Gastrocnemius medialis (tissue), 4 donors: Measurements from ENCODE around the gene PTPRN2. TPM values are rescaled to one million over a fixed set of nuclear protein-coding genes. Genes with fewer than 3 reads are reported as not detected.

ENCODE experiments used
- ATAC-seq, 2 donors: fragments of 150-250 bp; one replicate each; pipeline ENCODE4 v1.9.1; 2016
- DNase-seq, 2 donors: peaks; one replicate each; pipeline ENCODE4 v3.0.0-alpha.2; 2019
- H3K27ac ChIP-seq, 4 donors: fragments of 200-600 bp; sonication (generic); 1 replicate in 1 of 4; 2 replicates in 3 of 4; pipeline ENCODE4 v1.5.1; 2016 to 2018; ENCODE audit warnings: mild to moderate bottlenecking in 2 of 4, moderate library complexity in 1 of 4
- H3K27me3 ChIP-seq, 3 donors: fragments of 200-600 bp; sonication (generic) in 2 of 3; 1 replicate in 1 of 3; 2 replicates in 2 of 3; pipeline versions ENCODE4 v1.5.1 to v1.6.0; 2016 to 2019; ENCODE audit warnings: mild to moderate bottlenecking in 1 of 3, moderate library complexity in 1 of 3
- H3K36me3 ChIP-seq, 2 donors: fragments of 200-600 bp; sonication (generic) in 1 of 2; one replicate each; pipeline ENCODE4 v1.5.1; 2017 to 2018
- H3K4me1 ChIP-seq, 2 donors: fragments of 200-600 bp; sonication (generic) in 1 of 2; one replicate each; pipeline ENCODE4 v1.5.1; 2016 to 2017; ENCODE audit warnings: mild to moderate bottlenecking in 2 of 2
- H3K4me3 ChIP-seq, 4 donors: fragments of 200-600 bp; sonication (generic) in 3 of 4; 1 replicate in 1 of 4; 2 replicates in 3 of 4; pipeline ENCODE4 v1.5.1; 2016 to 2019; ENCODE audit warnings: mild to moderate bottlenecking in 2 of 4
- H3K9me3 ChIP-seq, 3 donors: fragments of 200-600 bp; sonication (generic) in 2 of 3; 1 replicate in 1 of 3; 2 replicates in 2 of 3; pipeline ENCODE4 v1.5.1; 2016 to 2019
- POLR2A ChIP-seq, 2 donors: fragments of 450-650 bp; IDR thresholded peaks; one replicate each; pipeline ENCODE4 v1.6.1; 2017; ENCODE audit warnings: antibody characterized with exemption in 2 of 2, mild to moderate bottlenecking in 2 of 2, moderate library complexity in 2 of 2
- in situ Hi-C, 4 donors: fragments of 200-750 bp; cut with MboI; loops; one replicate each; pipeline versions ENCODE4 v1.15.0 to v1.8.0; 2017; ENCODE audit warnings: low sequenced_read_pairs in 4 of 4
- intact Hi-C: fragments of 100-400 bp; cut with DNase I; formaldehyde crosslinking; loops from one replicate; pipeline ENCODE4 v1.15.1; 2023; ENCODE audit warnings: low total_unique reads
- total RNA-seq, 4 donors: library from RNA; depleted of rRNA; stranded (reverse); fragments of >200 nt; gene quantifications; one replicate each; pipeline versions ENCODE4 v1.1.0 to v1.2.3, GENCODE V29; 2016
- TF ChIP-seq, protein P1 (sequence below), 5 experiments: fragments of 450-650 bp in 3 of 5; fragments of 200-600 bp in 2 of 5; sonication (generic) in 2 of 5; IDR thresholded peaks in 4 of 5; conservative IDR thresholded peaks in 1 of 5; 1 replicate in 4 of 5; 2 replicates in 1 of 5; pipeline ENCODE4 v1.5.1; 2016 to 2019; ENCODE audit warnings: antibody characterized with exemption in 5 of 5, mild to moderate bottlenecking in 3 of 5, moderate library complexity in 3 of 5

The PTPRN2 gene
- total RNA-seq, 4 donors from 2014 or later: 0.66 to 0.85 (median 0.81) TPM

DNA sequence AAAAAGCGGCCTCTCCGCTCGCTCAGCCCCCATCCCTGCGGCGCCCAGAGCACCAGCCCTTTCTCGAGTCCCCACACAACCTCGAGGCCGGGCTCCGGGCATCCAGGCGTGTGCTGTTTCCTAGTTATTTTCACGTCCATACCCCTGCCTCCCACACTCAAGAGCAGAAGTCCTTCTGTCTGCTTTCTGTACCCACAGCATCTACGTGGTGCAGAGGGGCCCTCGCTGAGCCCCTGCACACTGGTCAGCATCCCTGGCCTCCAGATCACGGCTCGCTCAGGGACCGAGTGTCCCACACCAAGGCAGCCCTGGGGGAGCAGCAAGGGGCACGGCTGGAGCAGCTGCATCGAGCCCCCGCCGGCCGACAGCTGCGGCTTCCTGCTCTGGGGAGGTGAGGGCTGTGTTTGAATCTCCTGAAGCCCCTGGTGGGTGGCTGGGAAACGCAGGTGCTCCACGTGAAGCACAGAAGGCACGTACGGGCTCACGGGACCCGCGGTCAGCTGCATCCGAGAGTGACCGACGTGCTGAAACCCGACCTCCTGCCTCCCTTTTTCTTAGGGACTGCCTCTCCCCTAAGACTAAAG is 917.8 kb downstream of the PTPRN2 start:
- in situ Hi-C loops (no loop called here), intact Hi-C loops (no loop called here)
- Histone ChIP-seq H3K27me3 (no peaks in the 10 kb centered on the region), H3K4me3 (no peak overlapping the region), H3K9me3 (no peaks in the 10 kb centered on the region), H3K27ac (no peak overlapping the region), H3K4me1 (no peaks in the 10 kb centered on the region), H3K36me3 (no peaks in the 10 kb centered on the region)
- TF ChIP-seq, protein P1, sequence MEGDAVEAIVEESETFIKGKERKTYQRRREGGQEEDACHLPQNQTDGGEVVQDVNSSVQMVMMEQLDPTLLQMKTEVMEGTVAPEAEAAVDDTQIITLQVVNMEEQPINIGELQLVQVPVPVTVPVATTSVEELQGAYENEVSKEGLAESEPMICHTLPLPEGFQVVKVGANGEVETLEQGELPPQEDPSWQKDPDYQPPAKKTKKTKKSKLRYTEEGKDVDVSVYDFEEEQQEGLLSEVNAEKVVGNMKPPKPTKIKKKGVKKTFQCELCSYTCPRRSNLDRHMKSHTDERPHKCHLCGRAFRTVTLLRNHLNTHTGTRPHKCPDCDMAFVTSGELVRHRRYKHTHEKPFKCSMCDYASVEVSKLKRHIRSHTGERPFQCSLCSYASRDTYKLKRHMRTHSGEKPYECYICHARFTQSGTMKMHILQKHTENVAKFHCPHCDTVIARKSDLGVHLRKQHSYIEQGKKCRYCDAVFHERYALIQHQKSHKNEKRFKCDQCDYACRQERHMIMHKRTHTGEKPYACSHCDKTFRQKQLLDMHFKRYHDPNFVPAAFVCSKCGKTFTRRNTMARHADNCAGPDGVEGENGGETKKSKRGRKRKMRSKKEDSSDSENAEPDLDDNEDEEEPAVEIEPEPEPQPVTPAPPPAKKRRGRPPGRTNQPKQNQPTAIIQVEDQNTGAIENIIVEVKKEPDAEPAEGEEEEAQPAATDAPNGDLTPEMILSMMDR (IDR thresholded peaks at IDR 0.05 in 4 of 5, conservative IDR thresholded peaks at IDR 0.05 in 1 of 5): no peak
- no peak for TF ChIP-seq POLR2A (IDR thresholded peaks at IDR 0.05)
- DNase-seq (no peak), ATAC-seq (no peak)

DNA sequence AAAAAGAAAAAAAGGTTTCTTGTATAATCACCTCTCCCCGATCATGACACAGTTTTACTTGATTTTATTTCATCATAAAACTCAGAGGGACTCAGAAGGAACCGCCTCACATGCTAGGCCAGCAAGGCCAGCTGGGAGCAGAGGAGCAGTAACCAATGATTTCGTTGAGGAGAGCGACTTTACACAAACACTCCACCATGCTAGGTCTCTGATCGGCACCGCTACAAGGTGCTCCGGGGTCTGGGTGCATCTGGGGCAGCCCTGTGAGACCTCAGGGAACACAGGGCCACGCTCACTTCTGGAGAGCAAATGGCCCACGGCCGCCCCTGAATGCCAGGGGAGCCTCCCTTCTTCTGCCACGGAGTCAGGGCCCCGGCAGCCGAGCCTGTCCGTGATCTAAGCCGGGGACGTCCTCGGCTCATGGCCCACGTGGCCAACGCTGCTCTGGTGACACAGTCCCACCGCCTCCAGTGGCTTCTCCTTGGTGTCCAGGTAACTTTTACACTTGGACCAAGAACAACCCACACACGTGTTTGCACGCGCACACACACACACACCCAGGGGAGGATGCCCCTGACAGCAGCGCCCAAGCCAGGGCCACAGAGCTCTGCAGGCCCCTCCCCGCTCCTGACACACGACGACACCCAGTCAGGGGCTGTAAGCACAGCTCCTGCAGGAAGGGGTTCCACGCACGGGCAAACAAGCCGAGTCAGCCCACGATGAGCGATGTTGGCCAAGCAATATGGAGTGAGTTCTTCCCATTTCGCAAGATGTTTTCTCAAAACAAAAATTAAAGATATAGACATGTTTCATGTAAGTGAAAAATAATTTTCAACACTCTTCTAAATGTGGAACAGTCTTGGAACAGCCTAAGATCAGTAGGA is 918.5 kb downstream of the PTPRN2 start:
- no peak for DNase-seq
- H3K36me3 ChIP-seq: no peaks in the 10 kb centered on the region
- ATAC-seq: no peak
- H3K27me3 ChIP-seq: no peaks in the 10 kb centered on the region
- no peaks in the 10 kb centered on the region for H3K4me1 ChIP-seq
- H3K27ac ChIP-seq: no peak overlapping the region
- H3K9me3 ChIP-seq: no peaks in the 10 kb centered on the region
- in situ Hi-C loops: no loop called here
- no peak overlapping the region for H3K4me3 ChIP-seq
- TF ChIP-seq, protein P1 (IDR thresholded peaks at IDR 0.05 in 4 of 5, conservative IDR thresholded peaks at IDR 0.05 in 1 of 5): no peak
- no peak for TF ChIP-seq POLR2A (IDR thresholded peaks at IDR 0.05)
- intact Hi-C loops: no loop called here

DNA sequence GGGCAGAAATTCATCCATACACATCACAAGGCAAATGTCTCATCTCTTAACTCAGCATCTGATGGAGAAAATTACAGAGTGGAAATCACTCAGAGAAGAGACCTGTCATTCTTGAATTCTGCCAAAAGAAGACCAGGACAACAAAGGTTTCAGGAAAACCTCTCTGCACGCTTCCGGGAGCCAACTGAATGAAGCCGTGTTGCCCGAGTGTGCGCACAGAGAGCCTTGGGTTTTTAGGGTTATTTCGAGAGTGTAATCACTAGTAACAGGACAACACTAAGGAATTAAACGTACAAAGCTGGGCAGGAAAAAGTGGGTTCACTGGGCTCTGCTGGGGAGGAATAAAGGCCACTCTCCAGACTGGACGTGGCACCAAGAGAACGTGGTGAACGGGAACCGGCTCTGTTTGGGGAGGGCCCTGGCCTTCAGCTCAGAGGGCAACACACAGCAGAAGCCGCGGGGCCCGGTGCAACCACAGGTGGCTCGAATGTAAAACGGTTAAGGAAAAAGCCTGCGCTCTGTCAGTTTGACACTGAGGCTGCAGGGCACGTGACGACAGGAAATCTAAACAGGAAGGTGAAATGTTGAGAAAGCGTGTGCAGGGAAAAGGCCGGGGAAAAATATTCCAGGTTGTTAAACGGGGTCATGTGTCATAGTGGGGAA is 919.3 kb downstream of the PTPRN2 start:
- H3K27ac ChIP-seq: no peak overlapping the region
- intact Hi-C loops (no loop called here), in situ Hi-C loops (no loop called here)
- TF ChIP-seq, protein P1 (IDR thresholded peaks at IDR 0.05 in 4 of 5, conservative IDR thresholded peaks at IDR 0.05 in 1 of 5): no peak
- no peak for TF ChIP-seq POLR2A (IDR thresholded peaks at IDR 0.05)
- H3K9me3 ChIP-seq: no peaks in the 10 kb centered on the region
- ATAC-seq (no peak), DNase-seq (no peak)
- no peak overlapping the region for H3K4me3 ChIP-seq
- no peaks in the 10 kb centered on the region for H3K36me3 ChIP-seq
- H3K4me1 ChIP-seq: no peaks in the 10 kb centered on the region
- H3K27me3 ChIP-seq: no peaks in the 10 kb centered on the region

DNA sequence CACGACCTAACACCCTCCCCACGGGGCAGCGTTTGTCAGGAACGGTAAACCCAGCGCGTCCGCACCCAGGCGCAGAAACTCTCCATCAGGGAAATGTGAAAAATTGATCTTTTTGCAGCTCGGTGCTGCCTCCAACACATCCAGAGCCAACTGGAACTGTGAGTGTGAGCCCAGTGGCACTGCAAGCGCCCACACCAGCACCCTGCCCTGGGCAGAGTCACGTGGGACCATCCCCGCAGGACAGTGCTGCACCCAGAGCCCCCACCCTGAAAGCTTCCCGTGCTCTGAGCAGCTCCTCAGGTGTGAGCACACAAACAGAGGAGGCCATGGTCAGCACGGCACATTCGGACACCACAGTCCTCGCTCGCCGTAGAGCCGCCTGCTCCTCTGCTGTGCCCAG is 919.9 kb downstream of the PTPRN2 start:
- intact Hi-C loops: no loop called here
- no peaks in the 10 kb centered on the region for H3K36me3 ChIP-seq
- ATAC-seq (no peak), DNase-seq (no peak)
- no peaks in the 10 kb centered on the region for H3K4me1 ChIP-seq
- no peak overlapping the region for H3K27ac ChIP-seq
- no peaks in the 10 kb centered on the region for H3K27me3 ChIP-seq
- TF ChIP-seq, protein P1 (IDR thresholded peaks at IDR 0.05 in 4 of 5, conservative IDR thresholded peaks at IDR 0.05 in 1 of 5): no peak
- no peak for TF ChIP-seq POLR2A (IDR thresholded peaks at IDR 0.05)
- in situ Hi-C loops: no loop called here
- H3K9me3 ChIP-seq: no peaks in the 10 kb centered on the region
- no peak overlapping the region for H3K4me3 ChIP-seq
